Upper lobe of left lung (tissue), 4 donors: ENCODE results near the gene SLC6A4.

ENCODE experiments used
- CTCF ChIP-seq, 6 experiments: fragments of 450-650 bp in 4 of 6; fragments of 200-600 bp in 2 of 6; sonication (generic) in 2 of 6; IDR thresholded peaks; one replicate each; pipeline ENCODE4 v1.5.1; 2016 to 2019; ENCODE audit warnings: antibody characterized with exemption in 6 of 6
- POLR2A ChIP-seq, 4 donors: fragments of 450-650 bp; IDR thresholded peaks; one replicate each; pipeline ENCODE4 v1.5.1; 2016 to 2017; ENCODE audit warnings: antibody characterized with exemption in 4 of 4, mild to moderate bottlenecking in 2 of 4
- POLR2AphosphoS5 ChIP-seq, 2 donors: sonication (generic); formaldehyde crosslinking; IDR thresholded peaks; one replicate each; pipeline ENCODE4 v1.5.1; 2017; ENCODE audit warnings: antibody characterized with exemption in 2 of 2

GRCh38 chr17:30224419-30224960 is 11.0 kb downstream of the SLC6A4 start:
- no peak for TF ChIP-seq POLR2A (IDR thresholded peaks at IDR 0.05)
- no peak for TF ChIP-seq CTCF (IDR thresholded peaks at IDR 0.05)
- TF ChIP-seq POLR2AphosphoS5 (IDR thresholded peaks at IDR 0.05) = no peak
